Transverse colon (tissue), 4 donors: ENCODE data around the gene SIKE1.

Experiments used
- CTCF ChIP-seq, 5 experiments: fragments of 200-600 bp in 3 of 5; fragments of 450-650 bp in 2 of 5; sonication (generic) in 3 of 5; IDR thresholded peaks; 1 replicate in 2 of 5; 2 replicates in 3 of 5; pipeline ENCODE4 v1.5.1; 2016 to 2017; ENCODE audit warnings: antibody characterized with exemption in 5 of 5, inconsistent platforms in 3 of 5, mild to moderate bottlenecking in 2 of 5, moderate library complexity in 1 of 5
- EP300 ChIP-seq: sonication (generic); formaldehyde crosslinking; IDR thresholded peaks from one replicate; pipeline ENCODE4 v1.6.1; 2017; ENCODE audit warnings: antibody characterized with exemption, low read depth
- POLR2A ChIP-seq: fragments of 450-650 bp; IDR thresholded peaks from one replicate; pipeline ENCODE4 v1.6.1; 2016; ENCODE audit warnings: antibody characterized with exemption, mild to moderate bottlenecking, moderate library complexity
- POLR2AphosphoS5 ChIP-seq, 3 donors: sonication (generic); formaldehyde crosslinking; IDR thresholded peaks; one replicate each; pipeline ENCODE4 v1.6.1; 2016; ENCODE audit warnings: antibody characterized with exemption in 3 of 3

- TF ChIP-seq POLR2AphosphoS5 (IDR thresholded peaks at IDR 0.05) (no peak), CTCF (IDR thresholded peaks at IDR 0.05) (no peak), EP300 (no peak), POLR2A (no peak)
Measured at GRCh38 chr1:114749835-114750234, 30.6 kb downstream of the SIKE1 start.
